ENCODE data around the gene BIRC3.

DNA sequence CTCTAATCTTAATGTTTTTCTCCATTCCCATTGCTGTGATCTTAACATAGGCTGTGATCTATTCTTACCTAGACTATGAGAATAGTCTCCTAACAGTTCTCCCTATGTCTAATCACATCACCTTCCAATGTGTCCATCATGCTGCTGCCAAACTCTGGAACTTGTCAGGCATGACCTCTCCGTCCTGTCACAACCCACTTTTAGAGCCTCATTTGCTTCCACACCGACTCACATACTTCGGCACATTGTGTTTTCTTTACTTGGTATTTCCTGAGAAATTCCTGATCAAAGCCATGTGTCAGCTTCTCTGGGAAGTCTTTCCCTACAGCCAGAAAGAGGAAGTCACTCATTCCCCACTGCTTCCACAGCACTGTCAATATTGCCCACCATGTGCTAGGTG is 40.5 kb upstream of the BIRC3 start:
- TF ChIP-seq, protein P1, sequence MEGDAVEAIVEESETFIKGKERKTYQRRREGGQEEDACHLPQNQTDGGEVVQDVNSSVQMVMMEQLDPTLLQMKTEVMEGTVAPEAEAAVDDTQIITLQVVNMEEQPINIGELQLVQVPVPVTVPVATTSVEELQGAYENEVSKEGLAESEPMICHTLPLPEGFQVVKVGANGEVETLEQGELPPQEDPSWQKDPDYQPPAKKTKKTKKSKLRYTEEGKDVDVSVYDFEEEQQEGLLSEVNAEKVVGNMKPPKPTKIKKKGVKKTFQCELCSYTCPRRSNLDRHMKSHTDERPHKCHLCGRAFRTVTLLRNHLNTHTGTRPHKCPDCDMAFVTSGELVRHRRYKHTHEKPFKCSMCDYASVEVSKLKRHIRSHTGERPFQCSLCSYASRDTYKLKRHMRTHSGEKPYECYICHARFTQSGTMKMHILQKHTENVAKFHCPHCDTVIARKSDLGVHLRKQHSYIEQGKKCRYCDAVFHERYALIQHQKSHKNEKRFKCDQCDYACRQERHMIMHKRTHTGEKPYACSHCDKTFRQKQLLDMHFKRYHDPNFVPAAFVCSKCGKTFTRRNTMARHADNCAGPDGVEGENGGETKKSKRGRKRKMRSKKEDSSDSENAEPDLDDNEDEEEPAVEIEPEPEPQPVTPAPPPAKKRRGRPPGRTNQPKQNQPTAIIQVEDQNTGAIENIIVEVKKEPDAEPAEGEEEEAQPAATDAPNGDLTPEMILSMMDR (IDR thresholded peaks at IDR 0.05), result no peak
- TF ChIP-seq POLR2AphosphoS5 (IDR thresholded peaks at IDR 0.05; ENCODE audit: low read depth, low read length), result no peak
- TF ChIP-seq, protein P2, sequence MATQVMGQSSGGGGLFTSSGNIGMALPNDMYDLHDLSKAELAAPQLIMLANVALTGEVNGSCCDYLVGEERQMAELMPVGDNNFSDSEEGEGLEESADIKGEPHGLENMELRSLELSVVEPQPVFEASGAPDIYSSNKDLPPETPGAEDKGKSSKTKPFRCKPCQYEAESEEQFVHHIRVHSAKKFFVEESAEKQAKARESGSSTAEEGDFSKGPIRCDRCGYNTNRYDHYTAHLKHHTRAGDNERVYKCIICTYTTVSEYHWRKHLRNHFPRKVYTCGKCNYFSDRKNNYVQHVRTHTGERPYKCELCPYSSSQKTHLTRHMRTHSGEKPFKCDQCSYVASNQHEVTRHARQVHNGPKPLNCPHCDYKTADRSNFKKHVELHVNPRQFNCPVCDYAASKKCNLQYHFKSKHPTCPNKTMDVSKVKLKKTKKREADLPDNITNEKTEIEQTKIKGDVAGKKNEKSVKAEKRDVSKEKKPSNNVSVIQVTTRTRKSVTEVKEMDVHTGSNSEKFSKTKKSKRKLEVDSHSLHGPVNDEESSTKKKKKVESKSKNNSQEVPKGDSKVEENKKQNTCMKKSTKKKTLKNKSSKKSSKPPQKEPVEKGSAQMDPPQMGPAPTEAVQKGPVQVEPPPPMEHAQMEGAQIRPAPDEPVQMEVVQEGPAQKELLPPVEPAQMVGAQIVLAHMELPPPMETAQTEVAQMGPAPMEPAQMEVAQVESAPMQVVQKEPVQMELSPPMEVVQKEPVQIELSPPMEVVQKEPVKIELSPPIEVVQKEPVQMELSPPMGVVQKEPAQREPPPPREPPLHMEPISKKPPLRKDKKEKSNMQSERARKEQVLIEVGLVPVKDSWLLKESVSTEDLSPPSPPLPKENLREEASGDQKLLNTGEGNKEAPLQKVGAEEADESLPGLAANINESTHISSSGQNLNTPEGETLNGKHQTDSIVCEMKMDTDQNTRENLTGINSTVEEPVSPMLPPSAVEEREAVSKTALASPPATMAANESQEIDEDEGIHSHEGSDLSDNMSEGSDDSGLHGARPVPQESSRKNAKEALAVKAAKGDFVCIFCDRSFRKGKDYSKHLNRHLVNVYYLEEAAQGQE (IDR thresholded peaks at IDR 0.05; ENCODE audit: insufficient read depth in 1 of 2, low read depth in 2 of 2, low read length in 1 of 2), result no peak
